ENCODE results near the gene FARSB. TPM values are rescaled to one million over a fixed set of nuclear protein-coding genes. Genes with fewer than 3 reads are reported as not detected.
A peak's percentile ranks its signal among the peaks of the same experiment; 100 is the strongest.
"Not testable (repeated sequence)": the region's sequence is repeated elsewhere in the genome, so short reads cannot be mapped to it uniquely, and the experiment has no call there.

The FARSB gene
- total RNA-seq, 1 experiment from 2014 or later: 43.8 TPM

DNA sequence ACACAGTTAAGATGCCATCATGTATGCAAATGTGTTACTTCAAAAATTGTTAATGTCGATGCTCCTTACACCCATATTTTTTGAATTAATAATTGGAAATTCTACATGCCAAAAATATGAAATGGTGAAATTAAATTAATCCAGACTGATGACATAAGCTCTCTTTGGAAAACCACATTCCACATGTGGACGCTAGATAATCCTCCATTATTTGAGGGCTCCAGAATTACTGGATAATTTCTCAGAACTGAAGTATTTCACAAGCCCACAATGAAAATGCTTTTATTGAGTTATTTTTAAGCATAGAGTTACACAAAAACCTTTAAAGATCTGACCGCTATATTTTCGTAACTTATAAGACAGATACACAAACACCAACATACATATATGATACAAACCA is 47.8 kb downstream of the FARSB start:
- no peak for DNase-seq (ENCODE audit: low read depth)

DNA sequence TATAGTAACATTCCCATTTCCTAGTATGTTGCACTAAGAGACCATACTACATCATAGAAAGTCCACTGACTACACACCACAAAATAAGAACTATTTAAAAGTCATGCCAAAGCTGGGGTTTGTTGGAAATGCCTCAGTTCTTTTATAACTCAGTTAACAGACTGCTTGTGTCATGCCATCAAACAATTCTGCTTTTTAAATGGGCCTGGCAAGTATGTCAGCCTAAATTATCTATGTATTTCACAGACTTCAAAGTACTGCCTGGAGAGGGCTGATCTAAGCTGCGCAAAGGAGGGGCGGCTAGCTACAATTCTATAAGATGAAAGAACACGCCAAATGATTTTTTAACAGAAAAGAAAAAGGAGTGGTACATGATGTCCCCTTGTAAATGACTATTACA is 49.6 kb downstream of the FARSB start:
- no peak for DNase-seq (ENCODE audit: low read depth)

DNA sequence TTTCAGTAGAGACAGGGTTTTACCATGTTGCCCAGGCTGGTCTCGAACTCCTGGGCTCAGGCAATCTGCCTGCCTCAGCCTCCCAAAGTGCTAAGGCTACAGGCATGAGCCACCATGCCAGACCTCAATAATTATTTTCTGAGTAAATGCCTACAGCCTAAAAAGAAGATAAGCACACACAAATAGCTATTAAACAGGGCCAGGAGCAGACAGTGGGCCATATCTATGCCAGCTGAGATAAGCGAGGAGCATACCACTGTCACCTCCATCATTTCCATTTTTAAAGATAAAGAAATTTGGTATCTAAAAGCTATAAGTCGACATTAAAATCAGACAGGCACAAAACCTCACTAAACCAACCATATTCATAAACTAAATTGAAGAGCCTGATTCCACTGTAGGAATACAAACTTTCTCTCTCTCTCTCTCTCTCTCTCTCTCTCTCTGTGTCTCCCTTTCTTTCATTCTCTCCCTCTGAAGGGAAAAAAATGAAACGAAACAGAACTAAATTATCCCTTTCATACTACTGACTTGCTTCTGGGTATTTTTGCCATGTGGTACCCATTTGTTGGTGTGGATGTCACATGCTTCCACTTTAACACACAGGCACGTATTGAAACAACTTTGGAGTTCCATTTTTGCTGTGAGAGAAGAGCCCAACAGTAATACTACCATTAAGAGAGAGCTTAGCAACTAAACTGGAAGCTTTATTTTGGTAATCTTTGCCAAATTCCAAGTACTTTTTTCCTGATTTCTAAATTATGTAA is 51.0 kb downstream of the FARSB start:
- no peak for DNase-seq (ENCODE audit: low read depth)

DNA sequence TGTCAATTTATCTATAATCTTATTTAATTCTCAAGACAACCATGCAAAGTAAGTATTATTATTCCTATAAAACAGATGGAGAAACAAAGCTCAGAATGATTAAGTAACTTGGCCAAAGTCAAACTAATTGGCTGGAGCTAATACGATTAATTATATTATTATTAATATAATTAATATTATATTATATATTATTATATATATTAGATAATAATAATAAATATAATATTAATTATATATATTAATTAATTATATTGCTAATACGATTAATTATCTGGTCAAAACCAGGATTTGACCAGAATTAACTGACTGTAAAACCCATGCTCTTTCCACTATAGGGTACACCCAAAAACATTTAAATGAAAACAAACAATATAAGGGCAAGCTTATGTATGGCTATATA is 52.4 kb downstream of the FARSB start:
- DNase-seq (ENCODE audit: low read depth): no peak

DNA sequence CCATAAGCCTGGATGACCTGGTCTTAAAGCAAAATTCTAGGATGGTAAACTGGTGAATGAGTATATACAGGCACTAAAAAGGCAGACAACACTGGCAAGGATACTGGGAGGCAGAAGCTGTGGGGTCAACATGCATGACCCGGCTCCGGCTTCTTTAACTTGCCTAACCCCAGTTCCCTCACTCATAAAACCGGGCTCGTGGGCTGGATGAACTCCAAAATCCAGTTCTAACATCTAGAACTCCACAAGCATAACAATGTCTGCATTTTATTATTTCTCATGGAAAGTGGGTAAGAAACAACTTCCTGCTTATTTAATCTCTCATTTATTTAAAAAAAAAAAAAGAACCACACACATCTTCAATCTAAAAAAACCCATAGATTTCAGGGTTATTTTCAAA is 57.3 kb downstream of the FARSB start:
- no peak for DNase-seq (ENCODE audit: low read depth)

DNA sequence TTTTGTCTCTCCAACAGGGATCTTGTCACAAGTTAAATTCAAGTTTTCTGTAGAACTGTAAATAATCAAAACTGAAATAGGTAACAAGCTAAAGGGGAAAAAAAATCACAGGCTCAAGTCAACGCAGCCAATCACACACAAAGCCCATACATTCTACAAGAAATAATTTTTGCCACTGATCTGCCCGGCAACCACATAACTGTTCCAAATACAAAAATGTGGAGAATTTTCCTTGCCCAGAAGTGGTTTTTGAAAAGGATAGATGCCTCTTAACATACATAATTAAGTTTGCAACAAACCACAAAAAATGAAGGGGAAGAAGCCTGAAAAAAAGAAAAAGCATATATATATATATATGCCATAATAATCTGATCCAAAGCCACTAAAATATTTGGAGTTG is 60.3 kb downstream of the FARSB start:
- DNase-seq (ENCODE audit: low read depth): no peak

DNA sequence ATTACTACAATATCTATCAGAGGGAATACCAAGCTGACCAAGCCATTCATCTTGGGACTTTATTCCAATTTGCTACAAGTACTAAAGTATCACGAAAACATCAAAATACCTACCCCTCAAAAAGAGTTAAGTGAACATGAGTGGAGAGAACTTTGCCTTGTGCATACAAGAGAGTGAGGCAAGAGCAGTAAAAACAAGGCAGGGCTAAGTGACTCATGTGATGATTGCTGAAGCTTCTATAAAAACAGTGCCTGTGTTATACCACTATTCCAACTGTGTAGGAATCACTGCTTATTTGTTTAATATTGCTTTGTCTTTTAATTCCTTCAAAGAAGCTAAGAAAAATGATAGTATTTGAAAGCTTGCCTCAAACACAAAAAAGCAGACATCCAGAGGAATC is 61.2 kb downstream of the FARSB start:
- peak; percentile 61 for DNase-seq (ENCODE audit: low read depth)

DNA sequence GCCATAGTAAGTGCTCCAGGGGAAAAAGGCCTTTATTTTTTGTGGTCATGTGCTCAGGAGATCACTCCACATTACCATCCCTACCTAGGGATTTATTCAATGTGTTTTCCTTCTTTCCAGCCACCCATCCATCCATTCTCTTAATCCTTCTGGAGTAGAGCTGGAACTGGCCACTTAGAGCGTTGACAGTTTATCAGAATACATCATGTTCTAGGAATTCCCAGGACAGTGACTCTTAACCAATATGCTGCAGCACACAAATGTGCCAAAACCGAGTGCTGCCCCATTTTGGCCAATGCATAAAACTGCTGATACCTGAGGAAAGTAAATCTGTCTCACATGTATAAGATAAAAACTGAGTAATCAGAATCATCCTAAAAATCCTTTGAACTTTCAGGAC is 63.7 kb downstream of the FARSB start:
- no peak for DNase-seq (ENCODE audit: low read depth)

DNA sequence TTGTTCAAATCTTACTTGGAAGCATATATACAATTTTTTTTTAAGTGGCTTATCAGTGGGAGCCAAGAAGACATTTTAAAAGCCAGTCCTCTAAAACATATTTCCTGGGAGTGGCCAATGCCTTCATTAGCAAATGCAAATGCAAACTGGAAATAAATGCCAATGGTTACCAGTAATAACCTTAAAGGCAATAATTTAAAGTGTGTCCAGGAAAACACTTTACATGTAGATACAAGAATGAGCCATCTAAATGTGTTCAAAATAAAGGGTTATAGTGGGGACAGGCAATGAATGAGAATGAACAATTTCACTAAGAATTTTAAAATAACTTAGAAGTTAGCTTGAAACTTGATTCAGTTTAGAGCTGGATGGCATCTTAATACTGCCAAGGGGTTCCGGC is 64.2 kb downstream of the FARSB start:
- DNase-seq (ENCODE audit: low read depth): no peak

DNA sequence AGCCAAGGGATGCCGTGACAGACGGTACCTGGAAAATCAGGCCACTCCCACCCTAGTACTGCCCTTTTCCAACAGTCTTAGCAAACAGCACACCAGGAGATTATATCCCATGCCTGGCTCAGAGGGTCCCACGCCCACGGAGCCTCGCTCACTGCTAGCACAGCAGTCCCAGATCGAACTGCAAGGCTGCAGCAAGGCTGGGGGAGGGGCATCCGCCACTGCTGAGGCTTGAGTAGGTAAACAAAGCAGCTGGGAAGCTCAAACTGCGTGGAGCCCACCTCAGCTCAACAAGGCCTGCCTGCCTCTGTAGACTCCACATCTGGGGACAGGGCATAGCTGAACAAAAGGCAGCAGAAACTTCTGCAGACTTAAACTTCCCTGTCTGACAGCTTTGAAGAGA is 71.3 kb downstream of the FARSB start:
- not testable (repeated sequence) for DNase-seq (ENCODE audit: low read depth)

DNA sequence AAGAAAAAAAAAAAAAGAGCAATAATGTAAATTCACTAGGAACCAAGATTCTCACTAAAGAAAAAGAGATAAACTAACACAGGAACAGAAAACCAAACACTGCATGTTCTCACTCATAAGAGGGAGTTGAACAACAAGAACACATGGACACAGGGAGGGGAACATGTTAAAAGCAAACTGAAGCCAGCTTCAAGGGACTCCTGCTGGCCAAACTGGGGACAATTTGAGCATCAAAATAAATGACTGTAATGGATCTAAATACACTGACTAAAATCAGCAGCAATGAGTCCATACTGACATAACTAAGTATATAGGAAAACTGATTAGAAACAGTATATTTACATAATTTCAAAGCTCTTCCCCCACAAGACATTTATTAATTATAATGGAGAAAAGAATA is 73.0 kb downstream of the FARSB start:
- no peak for DNase-seq (ENCODE audit: low read depth)

DNA sequence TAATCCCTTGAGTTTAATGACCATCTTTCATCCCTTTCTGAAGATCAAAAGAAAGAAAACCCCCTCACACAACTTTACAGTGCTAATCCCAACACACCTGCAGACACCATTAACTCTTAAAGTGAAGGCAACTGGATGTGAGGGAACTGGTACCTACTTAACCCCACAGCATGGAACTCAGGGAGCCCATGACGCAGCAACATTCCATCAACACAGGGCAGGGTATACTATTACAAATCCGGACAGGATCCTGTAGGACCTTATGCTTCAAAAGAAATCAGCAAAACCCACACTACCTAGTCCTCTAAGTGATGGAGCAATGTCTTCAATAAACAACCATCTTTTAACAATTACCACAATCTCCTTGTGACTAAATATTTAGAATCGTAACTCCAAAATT is 78.6 kb downstream of the FARSB start:
- no peak for DNase-seq (ENCODE audit: low read depth)

DNA sequence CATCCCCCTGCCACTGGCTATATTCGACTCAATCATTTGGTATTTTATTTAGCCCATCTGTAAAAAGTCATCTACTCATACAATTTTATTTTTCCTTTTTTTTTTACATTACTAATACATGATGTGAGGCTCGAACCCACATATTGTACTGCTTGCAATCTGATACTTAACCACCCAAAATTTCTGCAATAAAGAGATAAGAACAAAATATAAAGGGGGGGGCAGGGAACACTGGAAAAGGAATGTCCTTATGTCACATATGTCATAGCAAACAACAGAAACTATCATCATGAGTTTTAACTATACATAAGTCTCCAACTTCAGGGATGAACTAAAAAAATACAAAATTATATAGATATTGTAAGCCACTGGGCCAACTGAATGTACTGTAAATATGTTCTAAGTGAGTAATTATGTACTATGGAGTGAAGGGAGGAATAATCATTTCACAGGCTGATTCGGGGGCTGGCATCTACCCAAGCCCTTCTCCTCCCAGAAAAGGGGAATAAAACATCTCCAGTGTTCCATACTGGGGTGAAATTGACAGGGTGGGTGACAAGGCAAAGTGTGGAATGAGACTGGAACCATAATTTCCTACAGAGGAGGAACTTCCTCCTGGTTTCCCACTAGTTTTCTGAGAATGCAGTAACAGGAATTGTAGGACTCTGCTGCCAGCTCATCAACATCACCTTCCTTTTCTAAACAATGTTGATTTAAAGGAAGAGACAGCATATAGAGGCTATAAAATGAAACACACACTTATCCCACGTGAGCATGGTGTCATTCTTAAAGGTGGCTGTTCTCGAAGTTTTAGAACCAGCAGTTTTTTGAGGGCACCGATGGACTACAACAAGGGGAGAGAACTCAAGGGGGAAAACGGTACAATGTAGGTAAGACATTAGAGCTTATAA is 79.5 kb downstream of the FARSB start:
- no peak for DNase-seq (ENCODE audit: low read depth)

DNA sequence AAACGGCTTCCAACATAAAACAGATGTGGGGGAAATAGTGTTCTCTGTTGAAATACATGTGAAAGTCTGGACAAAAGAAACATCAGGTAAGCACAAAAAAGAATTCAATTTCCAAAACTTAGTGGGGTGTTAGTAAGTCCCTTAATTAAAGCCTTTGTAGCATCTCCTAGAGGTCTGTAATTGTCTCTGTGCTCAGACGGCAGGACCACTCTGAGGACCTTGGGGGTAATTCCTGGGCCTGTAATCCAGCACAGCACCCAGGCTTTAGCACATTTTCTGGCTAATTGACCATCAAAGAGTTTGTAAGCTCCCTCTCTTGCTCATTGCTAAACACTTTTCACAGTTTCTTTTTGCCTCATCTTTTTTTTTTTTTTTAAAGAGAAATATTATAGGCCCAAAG is 80.3 kb downstream of the FARSB start:
- no peak for DNase-seq (ENCODE audit: low read depth)

DNA sequence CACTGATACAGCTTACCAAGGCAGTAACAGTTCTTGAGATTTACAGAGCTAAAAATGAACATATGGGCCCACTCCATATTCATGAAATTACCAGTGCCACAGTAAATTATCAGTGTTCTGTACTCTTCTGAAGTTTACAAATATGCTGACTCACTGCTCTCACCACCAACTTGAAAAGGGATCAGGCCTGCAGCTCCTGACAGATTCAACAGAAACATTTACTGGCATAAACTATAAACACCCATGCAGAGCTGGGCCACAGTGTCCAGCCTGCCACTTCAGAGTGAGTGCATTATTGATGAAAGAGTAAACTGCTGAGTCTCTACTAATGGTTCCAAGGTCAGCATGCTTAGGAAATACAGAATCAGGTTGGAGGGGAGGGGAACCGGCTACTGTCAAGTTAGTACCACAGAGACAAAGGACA is 83.1 kb downstream of the FARSB start:
- DNase-seq (ENCODE audit: low read depth): peak; percentile 69

DNA sequence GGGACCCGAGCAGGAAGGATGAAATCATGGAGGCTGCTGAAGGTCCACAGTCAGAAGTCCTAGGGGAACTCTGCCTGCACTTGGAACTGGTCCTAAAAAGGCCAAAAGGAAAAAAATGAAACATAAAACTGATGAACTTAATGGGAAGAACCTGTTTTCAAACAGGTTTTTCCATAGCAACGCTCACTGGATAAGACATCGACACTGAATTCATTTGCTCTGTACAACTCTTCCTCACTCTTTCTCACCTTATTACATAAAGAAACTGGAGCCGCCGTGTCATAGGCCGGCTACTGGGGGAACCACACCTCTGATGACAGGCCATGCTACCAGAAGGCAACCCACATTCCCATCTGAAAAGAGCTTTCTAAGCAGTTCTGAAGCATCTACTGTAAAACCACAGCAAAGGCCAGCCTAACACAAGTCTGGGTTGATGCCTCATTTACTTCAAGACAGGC is 83.6 kb downstream of the FARSB start:
- DNase-seq (ENCODE audit: low read depth): no peak

DNA sequence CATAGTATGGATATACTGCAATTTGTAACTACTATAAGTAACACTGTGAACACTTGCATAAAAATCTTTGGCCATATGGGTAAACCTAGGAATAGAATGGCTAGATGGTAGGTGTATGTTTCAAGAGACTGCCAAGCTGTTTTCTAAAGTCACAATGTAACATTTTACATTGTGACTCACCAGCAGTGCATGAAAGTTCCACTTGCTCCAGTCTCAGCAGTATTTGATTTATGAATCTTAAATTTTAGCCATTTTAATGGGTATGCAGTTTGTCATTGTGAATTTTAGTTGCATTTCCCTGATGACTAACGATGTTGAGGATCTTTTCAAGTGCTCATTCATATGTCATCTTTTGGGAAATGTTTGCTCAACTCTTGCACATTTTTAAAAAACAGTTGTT is 86.1 kb downstream of the FARSB start:
- peak; percentile 41 for DNase-seq (ENCODE audit: low read depth)

DNA sequence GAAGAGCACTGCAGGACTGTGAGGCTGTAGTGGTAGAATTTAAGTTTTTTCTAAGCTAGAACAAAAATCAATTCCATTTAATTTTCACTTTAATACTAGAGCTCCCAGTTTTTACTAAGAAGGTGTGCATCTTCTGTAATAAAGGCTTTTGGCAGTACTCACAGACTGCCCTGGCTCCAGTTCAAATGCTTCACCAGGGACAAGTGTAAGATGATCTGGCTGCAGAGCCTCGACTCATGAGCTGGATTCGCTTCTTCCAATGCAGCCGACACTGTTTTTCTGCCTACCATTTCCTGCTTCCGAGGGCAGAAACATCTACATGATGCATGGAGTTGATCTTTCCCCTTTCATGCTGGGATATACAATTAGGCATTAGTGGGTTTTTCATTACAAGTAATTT is 87.0 kb downstream of the FARSB start:
- DNase-seq (ENCODE audit: low read depth): peak; percentile 72

DNA sequence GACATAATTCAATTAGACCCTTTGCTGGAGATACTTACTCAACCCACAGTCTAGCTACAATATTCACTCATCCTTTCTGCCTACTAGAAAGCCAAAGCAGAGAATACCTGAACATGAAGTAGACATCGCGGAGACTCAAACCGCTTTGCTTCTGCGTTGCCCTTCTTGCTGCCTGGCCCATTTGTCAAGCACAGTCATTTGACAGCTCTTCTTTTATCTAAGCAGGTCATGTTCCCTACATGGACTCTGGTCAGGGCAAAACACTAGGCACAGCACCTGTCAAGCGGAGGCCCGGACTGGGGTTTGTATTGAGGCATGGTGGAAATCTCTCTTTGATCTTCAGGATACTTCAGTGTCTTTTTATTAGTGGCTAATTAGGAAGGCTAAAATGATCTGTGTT is 89.7 kb downstream of the FARSB start:
- no peak for DNase-seq (ENCODE audit: low read depth)

DNA sequence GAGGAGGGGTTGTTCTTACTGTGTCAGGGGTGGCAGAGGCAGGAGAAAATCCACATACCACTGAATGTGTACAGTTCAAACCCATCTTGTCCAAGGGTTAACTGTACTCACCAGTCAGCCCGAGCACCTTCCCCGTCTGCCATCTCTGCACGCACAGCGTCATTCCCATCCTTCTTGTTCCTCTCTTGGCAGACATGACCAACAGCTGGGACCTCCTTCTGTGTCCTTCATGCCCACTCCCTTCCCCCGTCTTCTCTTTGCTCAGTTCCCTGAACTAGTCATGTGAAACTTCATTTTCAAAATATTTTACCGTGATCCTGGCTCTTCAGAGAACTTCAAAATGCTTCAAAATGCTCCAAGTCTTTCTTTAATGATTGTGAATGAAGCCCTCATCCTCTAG is 92.0 kb downstream of the FARSB start:
- no peak for DNase-seq (ENCODE audit: low read depth)

DNA sequence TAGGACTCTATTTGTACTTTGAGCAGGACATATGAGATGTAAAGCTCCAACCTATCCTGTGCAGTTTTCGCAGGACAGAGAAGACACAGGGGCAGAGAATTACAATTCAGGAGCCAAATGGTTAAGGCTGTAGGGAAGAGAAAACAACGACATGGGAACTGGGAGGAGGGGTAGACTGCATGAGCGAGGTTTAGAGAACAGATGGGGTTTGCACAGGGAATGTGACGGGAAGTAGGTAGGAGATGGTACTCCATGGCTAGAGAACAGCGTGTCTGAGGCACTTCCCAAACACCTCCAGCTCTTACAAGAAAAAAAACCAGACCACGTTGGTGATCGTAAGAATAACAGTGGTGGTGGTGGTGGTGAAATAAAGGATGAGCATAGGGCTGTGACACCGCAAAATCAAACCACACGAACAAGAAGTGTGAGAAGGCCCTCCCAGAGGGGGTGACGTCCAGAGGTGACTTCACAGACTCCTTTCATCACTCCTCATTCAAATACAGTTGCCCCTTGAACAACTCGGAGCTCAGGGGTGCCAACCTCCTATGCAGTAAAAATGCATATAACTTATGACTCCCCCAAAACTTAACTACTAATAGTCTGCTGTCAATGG is 92.7 kb downstream of the FARSB start:
- no peak for DNase-seq (ENCODE audit: low read depth)
